ENCODE measurements around the gene TUBB2B.

- TF ChIP-seq, protein P1, sequence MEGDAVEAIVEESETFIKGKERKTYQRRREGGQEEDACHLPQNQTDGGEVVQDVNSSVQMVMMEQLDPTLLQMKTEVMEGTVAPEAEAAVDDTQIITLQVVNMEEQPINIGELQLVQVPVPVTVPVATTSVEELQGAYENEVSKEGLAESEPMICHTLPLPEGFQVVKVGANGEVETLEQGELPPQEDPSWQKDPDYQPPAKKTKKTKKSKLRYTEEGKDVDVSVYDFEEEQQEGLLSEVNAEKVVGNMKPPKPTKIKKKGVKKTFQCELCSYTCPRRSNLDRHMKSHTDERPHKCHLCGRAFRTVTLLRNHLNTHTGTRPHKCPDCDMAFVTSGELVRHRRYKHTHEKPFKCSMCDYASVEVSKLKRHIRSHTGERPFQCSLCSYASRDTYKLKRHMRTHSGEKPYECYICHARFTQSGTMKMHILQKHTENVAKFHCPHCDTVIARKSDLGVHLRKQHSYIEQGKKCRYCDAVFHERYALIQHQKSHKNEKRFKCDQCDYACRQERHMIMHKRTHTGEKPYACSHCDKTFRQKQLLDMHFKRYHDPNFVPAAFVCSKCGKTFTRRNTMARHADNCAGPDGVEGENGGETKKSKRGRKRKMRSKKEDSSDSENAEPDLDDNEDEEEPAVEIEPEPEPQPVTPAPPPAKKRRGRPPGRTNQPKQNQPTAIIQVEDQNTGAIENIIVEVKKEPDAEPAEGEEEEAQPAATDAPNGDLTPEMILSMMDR (conservative IDR thresholded peaks at IDR 0.05; ENCODE audit: low read length), result no peak
- TF ChIP-seq EZH2phosphoT487 (IDR thresholded peaks at IDR 0.05; ENCODE audit: borderline replicate concordance, low read depth, low read length), result no peak
These were observed 5.9 kb upstream of the TUBB2B start for GRCh38 chr6:3233321-3233720.

Measured in OCI-LY7 (cell line).